C4-2B (cell line): ENCODE results near the gene NUDCD3.

Experiments
- CTCF ChIP-seq: fragments of 450-650 bp; conservative IDR thresholded peaks from 2 replicates; pipeline ENCODE4 v1.5.1; 2017; ENCODE audit warnings: mild to moderate bottlenecking
- ZFX ChIP-seq: fragments of 450-650 bp; IDR thresholded peaks from 2 replicates; pipeline ENCODE4 v1.6.1; 2017

- TF ChIP-seq CTCF (no peak), ZFX (no peak)
Observed at GRCh38 chr7:44486693-44487092, 3.8 kb downstream of the NUDCD3 start.
